Liver (tissue), 1 donor: ENCODE measurements around the gene EDIL3.

Experiments
- FOXA2 ChIP-seq: IDR thresholded peaks from 2 replicates; pipeline ENCODE4 v1.6.1; 2016; ENCODE audit warnings: antibody characterized with exemption
- YY1 ChIP-seq: IDR thresholded peaks from 2 replicates; pipeline ENCODE4 v1.6.1; 2016; ENCODE audit warnings: antibody characterized with exemption, mild to moderate bottlenecking

DNA sequence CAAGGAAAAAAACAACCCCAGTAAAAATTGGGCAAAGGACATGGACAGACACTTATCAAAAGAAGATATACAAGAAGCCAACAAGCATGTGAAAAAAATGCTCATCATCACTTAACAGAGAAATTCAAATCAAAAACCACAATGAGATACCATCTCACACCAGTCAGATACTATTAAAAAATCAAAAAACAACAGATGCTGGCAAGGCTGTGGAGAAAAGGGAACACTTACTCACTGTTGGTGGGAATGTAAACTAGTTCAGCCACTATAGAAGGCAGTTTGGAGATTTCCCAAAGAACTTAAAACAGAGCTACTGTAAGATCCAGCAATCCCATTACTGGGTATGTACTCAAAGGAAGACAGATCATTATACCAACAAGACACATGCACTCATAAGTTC, 157.4 kb downstream of the EDIL3 start:
- TF ChIP-seq YY1, result no peak
- TF ChIP-seq FOXA2, result no peak
